ENCODE data around the gene HPSE2. TPM values are rescaled to one million over a fixed set of nuclear protein-coding genes. Genes with fewer than 3 reads are reported as not detected.

Gene HPSE2
- total and polyA plus RNA-seq, 2 donors (not counting 1 experiment from before 2014, with no cell fraction given): not detected

GRCh38 chr10:98617906-98618520, 617.6 kb downstream of the HPSE2 start:
- H3K9me3 Mint-ChIP-seq (ENCODE audit: insufficient read depth): no peaks in the 10 kb centered on the region
- CTCF ChIA-PET: no interaction called here
- Histone ChIP-seq H3K9me3 (ENCODE audit: control extremely low read depth in 1 of 3, control insufficient read depth in 2 of 3, insufficient read depth in 1 of 3, low read length in 2 of 3) (no peaks in the 10 kb centered on the region), H3K9ac (ENCODE audit: low read length) (no peak overlapping the region), H4K20me1 (ENCODE audit: control insufficient read depth, insufficient read depth, low read length, poor library complexity, severe bottlenecking) (no peaks in the 10 kb centered on the region), H3K27ac (ENCODE audit: low read length in 2 of 2) (no peak overlapping the region), H2AFZ (ENCODE audit: insufficient read depth, low read depth, low read length, poor library complexity, severe bottlenecking) (no peak overlapping the region), H3K4me1 (ENCODE audit: control insufficient read depth in 2 of 2, insufficient read depth in 2 of 2, low read length in 2 of 2) (no peaks in the 10 kb centered on the region), H3K4me3 (ENCODE audit: control extremely low read depth in 1 of 5, extremely low read depth in 1 of 5, insufficient read depth in 1 of 5, low read depth in 2 of 5, low read length in 4 of 5) (no peak overlapping the region), H3K36me3 (replicated peaks in 1 of 2; ENCODE audit: control extremely low read depth in 1 of 2, control insufficient read depth in 1 of 2, extremely low read depth in 1 of 2, insufficient read depth in 2 of 2, low read length in 1 of 2) (no peaks in the 10 kb centered on the region), H3K79me2 (ENCODE audit: control insufficient read depth, insufficient read depth, low read length) (no peaks in the 10 kb centered on the region), H3K4me2 (replicated peaks; ENCODE audit: low read depth, low read length, poor library complexity, severe bottlenecking) (no peak overlapping the region), H3K27me3 (replicated peaks in 1 of 4; ENCODE audit: control extremely low read depth in 1 of 4, control insufficient read depth in 3 of 4, insufficient read depth in 4 of 4, low read length in 3 of 4) (no peaks in the 10 kb centered on the region)
- no peaks in the 10 kb centered on the region for H3K4me1 Mint-ChIP-seq
- TF ChIP-seq EZH2 (IDR thresholded peaks at IDR 0.05; ENCODE audit: borderline replicate concordance, insufficient read depth, low read depth, low read length, poor library complexity, severe bottlenecking): no peak
- no peak for TF ChIP-seq CTCF (IDR thresholded peaks at IDR 0.05)
- peaks cover 13% of the 10 kb centered on the region for H3K27me3 Mint-ChIP-seq
- POLR2A ChIA-PET: no interaction called here
- 100% methylated on average over 2 of the region's 6 CpGs for WGBS (ENCODE audit: insufficient coverage)
- ATAC-seq (ENCODE audit: low read depth): no peak
- DNase-seq: no peak
- H3K4me3 Mint-ChIP-seq: no peak overlapping the region
- H3K27ac Mint-ChIP-seq: no peak overlapping the region
- intact Hi-C loops (cut with micrococcal nuclease): no loop called here

- CTCF ChIA-PET: no interaction called here
- Histone ChIP-seq H3K4me2 (replicated peaks; ENCODE audit: low read depth, low read length, poor library complexity, severe bottlenecking) (no peak overlapping the region), H3K9ac (ENCODE audit: low read length) (no peak overlapping the region), H3K4me1 (ENCODE audit: control insufficient read depth in 2 of 2, insufficient read depth in 2 of 2, low read length in 2 of 2) (no peaks in the 10 kb centered on the region), H4K20me1 (ENCODE audit: control insufficient read depth, insufficient read depth, low read length, poor library complexity, severe bottlenecking) (no peaks in the 10 kb centered on the region), H3K27me3 (replicated peaks in 1 of 4; ENCODE audit: control extremely low read depth in 1 of 4, control insufficient read depth in 3 of 4, insufficient read depth in 4 of 4, low read length in 3 of 4) (peaks cover 0 to 8% (median 3%) of the 10 kb centered on the region in 4 experiments), H3K9me3 (ENCODE audit: control extremely low read depth in 1 of 3, control insufficient read depth in 2 of 3, insufficient read depth in 1 of 3, low read length in 2 of 3) (no peaks in the 10 kb centered on the region), H3K36me3 (replicated peaks in 1 of 2; ENCODE audit: control extremely low read depth in 1 of 2, control insufficient read depth in 1 of 2, extremely low read depth in 1 of 2, insufficient read depth in 2 of 2, low read length in 1 of 2) (no peaks in the 10 kb centered on the region), H3K79me2 (ENCODE audit: control insufficient read depth, insufficient read depth, low read length) (no peaks in the 10 kb centered on the region), H2AFZ (ENCODE audit: insufficient read depth, low read depth, low read length, poor library complexity, severe bottlenecking) (no peak overlapping the region), H3K27ac (ENCODE audit: low read length in 2 of 2) (no peak overlapping the region), H3K4me3 (ENCODE audit: control extremely low read depth in 1 of 5, extremely low read depth in 1 of 5, insufficient read depth in 1 of 5, low read depth in 2 of 5, low read length in 4 of 5) (no peak overlapping the region)
- Mint-ChIP-seq H3K4me3 (no peak overlapping the region), H3K27me3 (peaks cover 17% of the 10 kb centered on the region), H3K9me3 (ENCODE audit: insufficient read depth) (no peaks in the 10 kb centered on the region), H3K4me1 (no peaks in the 10 kb centered on the region), H3K27ac (no peak overlapping the region)
- TF ChIP-seq EZH2 (IDR thresholded peaks at IDR 0.05; ENCODE audit: borderline replicate concordance, insufficient read depth, low read depth, low read length, poor library complexity, severe bottlenecking): no peak
- TF ChIP-seq CTCF (IDR thresholded peaks at IDR 0.05): no peak
- no peak for ATAC-seq (ENCODE audit: low read depth)
- POLR2A ChIA-PET: no interaction called here
- WGBS (ENCODE audit: insufficient coverage): 75% methylated on average over 1 of the region's 1 CpG
- DNase-seq: no peak
- intact Hi-C loops (cut with micrococcal nuclease): no loop called here
Observed at GRCh38 chr10:98613446-98613845, 622.2 kb downstream of the HPSE2 start.
